A549 treated with CpdA at 1 μM for 4 hours (cell line): Measurements from ENCODE around the gene PDYN. TPM values are rescaled to one million over a fixed set of nuclear protein-coding genes. Genes with fewer than 3 reads are reported as not detected.

ENCODE experiments used
- total RNA-seq: library from RNA; stranded (reverse); fragments of 200-300 nt; extraction: Qiagen RNA extraction; gene quantifications from 5 replicates; pipeline ENCODE4 v1.2.3, GENCODE V29; 2022; ENCODE audit warnings: low read depth

Gene PDYN
- 0.03 TPM in 1 of 5 replicates, not detected in the others for total RNA-seq

GRCh38 chr20:1993986-1994385, at the start of gene PDYN:
TSS of gene PDYN (minus strand) at chr20:1994058. CDS start at chr20:1983084, 10,974 bp downstream.

Other genes starting within 250 kb of the PDYN start
- gene SIRPA, start 98.7 kb downstream of the PDYN start, total RNA-seq, result 27.1 to 33.9 TPM (median 30.8 TPM) in 5 replicates
- 11.5 to 14.6 TPM (median 13.5 TPM) in 5 replicates for gene STK35, start 107.8 kb upstream of the PDYN start, total RNA-seq